GM19023 (cell line): ENCODE measurements around the gene OVCH1.
"Not testable (repeated sequence)": the region's sequence is repeated elsewhere in the genome, so short reads cannot be mapped to it uniquely, and the experiment has no call there.

Experiments
- ATAC-seq: cut with Tn5 transposase; IDR thresholded peaks from one replicate; pipeline ENCODE4 v1.9.1; 2021; ENCODE audit warnings: mild to moderate bottlenecking, moderate library complexity; ENCODE audit not compliant: unreplicated experiment

OVCH1 gene

GRCh38 chr12:29425722-29426121 is 71.8 kb downstream of the OVCH1 start:
- no peak for ATAC-seq

- no peak for ATAC-seq
Measured at GRCh38 chr12:29416748-29417147, 80.7 kb downstream of the OVCH1 start.

GRCh38 chr12:29415111-29415510 is 82.4 kb downstream of the OVCH1 start:
- no peak for ATAC-seq

- ATAC-seq, result no peak
Measured at GRCh38 chr12:29414368-29414767, 83.1 kb downstream of the OVCH1 start.

GRCh38 chr12:29405561-29405960 is 91.9 kb downstream of the OVCH1 start:
- ATAC-seq, result no peak

GRCh38 chr12:29403991-29404390 is 93.5 kb downstream of the OVCH1 start:
- no peak for ATAC-seq

- ATAC-seq, result no peak
Measured at GRCh38 chr12:29402437-29402836, 95.0 kb downstream of the OVCH1 start.

- ATAC-seq, result no peak
Measured at GRCh38 chr12:29398495-29398894, 99.0 kb downstream of the OVCH1 start.

GRCh38 chr12:29396774-29397173 is 100.7 kb downstream of the OVCH1 start:
- no peak for ATAC-seq

GRCh38 chr12:29395356-29395755 is 102.1 kb downstream of the OVCH1 start:
- no peak for ATAC-seq

GRCh38 chr12:29390419-29390818 is 107.1 kb downstream of the OVCH1 start:
- not testable (repeated sequence) for ATAC-seq

GRCh38 chr12:29389295-29389919 is 108.1 kb downstream of the OVCH1 start:
- ATAC-seq, result no peak

- not testable (repeated sequence) for ATAC-seq
Measured at GRCh38 chr12:29386084-29386680, 111.3 kb downstream of the OVCH1 start.

GRCh38 chr12:29385194-29385593 is 112.3 kb downstream of the OVCH1 start:
- not testable (repeated sequence) for ATAC-seq

GRCh38 chr12:29382251-29382650 is 115.2 kb downstream of the OVCH1 start:
- no peak for ATAC-seq

- peak; percentile 96 for ATAC-seq
Measured at GRCh38 chr12:29380536-29381523, 116.7 kb downstream of the OVCH1 start, which contains the start of gene ERGIC2. ERGIC2 (minus strand) TSS chr12:29381172; CDS start chr12:29371633, 9,539 bp downstream.
